ENCODE data around the gene HSD17B3. TPM values are rescaled to one million over a fixed set of nuclear protein-coding genes. Genes with fewer than 3 reads are reported as not detected.
A peak's percentile ranks its signal among the peaks of the same experiment; 100 is the strongest.

Gene HSD17B3
- total and polyA plus RNA-seq, 2 of the 13 experiments (the other 11 are each of a cell fraction or from before 2014, with no cell fraction given): 0.12 TPM; not detected in 1

DNA sequence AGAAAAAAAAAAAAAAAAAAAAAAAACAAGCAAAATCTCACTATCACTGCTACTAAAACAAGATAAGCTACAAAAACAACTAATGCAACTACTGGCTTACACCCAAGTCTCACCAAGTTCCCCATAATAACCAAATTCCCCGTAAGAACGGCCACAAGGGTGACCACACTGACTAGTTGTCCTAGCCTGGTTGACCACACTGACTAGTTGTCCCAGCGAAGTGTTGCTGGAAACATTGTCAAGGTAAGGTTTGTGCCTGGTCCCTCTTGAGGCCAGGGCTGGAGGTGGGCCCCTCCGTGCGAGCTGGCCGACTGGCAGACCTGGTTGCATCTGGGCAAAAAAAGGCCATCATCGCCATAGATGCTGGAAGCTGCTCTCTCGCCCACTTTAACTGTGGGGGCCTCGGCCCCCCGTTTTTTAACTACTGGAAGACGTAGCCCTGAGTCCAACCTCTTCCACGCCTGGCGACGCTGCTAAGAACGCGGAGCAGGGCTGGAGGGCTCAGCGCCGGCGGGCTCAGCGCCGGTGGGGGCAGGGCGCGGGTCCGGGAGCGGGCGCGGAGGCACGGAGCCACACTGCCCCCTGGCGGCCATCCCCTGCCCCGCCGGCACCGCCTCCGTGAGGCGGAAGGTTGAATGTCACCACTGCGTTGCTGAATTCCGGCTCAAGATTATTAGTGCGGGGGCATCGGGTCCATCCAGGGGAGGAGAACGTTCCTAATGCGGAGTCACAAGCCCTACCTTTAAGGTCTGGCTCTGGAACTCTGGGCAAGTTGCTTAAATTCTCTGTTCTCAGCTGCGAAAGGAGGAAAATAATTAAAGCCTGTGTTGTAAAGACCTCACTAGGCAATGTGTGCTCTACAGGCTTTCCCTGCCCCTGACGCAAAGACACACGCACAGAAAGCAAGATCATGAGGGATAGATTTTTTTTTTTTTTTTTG is 84.0 kb downstream of the HSD17B3 start (continued):
- TF ChIP-seq, protein P1, sequence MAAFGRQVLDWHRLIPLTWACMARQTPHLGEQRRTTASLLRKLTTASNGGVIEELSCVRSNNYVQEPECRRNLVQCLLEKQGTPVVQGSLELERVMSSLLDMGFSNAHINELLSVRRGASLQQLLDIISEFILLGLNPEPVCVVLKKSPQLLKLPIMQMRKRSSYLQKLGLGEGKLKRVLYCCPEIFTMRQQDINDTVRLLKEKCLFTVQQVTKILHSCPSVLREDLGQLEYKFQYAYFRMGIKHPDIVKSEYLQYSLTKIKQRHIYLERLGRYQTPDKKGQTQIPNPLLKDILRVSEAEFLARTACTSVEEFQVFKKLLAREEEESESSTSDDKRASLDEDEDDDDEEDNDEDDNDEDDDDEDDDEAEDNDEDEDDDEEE (CRISPR knock-in tag; IDR thresholded peaks at IDR 0.05): no peak
- TF ChIP-seq POLR2AphosphoS2 (IDR thresholded peaks at IDR 0.05; ENCODE audit: low read depth, low read length) (no peak), KLF11 (CRISPR knock-in tag; IDR thresholded peaks at IDR 0.05) (no peak), ZNF747 (CRISPR knock-in tag; IDR thresholded peaks at IDR 0.05; ENCODE audit: borderline replicate concordance) (no peak), ZNF556 (CRISPR knock-in tag; IDR thresholded peaks at IDR 0.05; ENCODE audit: borderline replicate concordance) (0 out of 2 replicates have a peak, but pooled peaks have one; percentile 36), KLF9 (CRISPR knock-in tag; IDR thresholded peaks at IDR 0.05; ENCODE audit: low read depth) (no peak), ARNT (IDR thresholded peaks at IDR 0.05) (no peak), ARNT2 (CRISPR knock-in tag; IDR thresholded peaks at IDR 0.05; ENCODE audit: low read depth) (no peak), HIVEP1 (CRISPR knock-in tag; IDR thresholded peaks at IDR 0.05) (no peak), ERF (CRISPR knock-in tag; IDR thresholded peaks at IDR 0.05) (no peak), HDAC1 (CRISPR knock-in tag; IDR thresholded peaks at IDR 0.05) (peak; percentile 32; the same call in 1 of the 2 replicates), RAD21 (CRISPR knock-in tag; IDR thresholded peaks at IDR 0.05) (peak; percentile 98), ZMYM3 (CRISPR knock-in tag; IDR thresholded peaks at IDR 0.05) (no peak)
- TF ChIP-seq, protein P2, sequence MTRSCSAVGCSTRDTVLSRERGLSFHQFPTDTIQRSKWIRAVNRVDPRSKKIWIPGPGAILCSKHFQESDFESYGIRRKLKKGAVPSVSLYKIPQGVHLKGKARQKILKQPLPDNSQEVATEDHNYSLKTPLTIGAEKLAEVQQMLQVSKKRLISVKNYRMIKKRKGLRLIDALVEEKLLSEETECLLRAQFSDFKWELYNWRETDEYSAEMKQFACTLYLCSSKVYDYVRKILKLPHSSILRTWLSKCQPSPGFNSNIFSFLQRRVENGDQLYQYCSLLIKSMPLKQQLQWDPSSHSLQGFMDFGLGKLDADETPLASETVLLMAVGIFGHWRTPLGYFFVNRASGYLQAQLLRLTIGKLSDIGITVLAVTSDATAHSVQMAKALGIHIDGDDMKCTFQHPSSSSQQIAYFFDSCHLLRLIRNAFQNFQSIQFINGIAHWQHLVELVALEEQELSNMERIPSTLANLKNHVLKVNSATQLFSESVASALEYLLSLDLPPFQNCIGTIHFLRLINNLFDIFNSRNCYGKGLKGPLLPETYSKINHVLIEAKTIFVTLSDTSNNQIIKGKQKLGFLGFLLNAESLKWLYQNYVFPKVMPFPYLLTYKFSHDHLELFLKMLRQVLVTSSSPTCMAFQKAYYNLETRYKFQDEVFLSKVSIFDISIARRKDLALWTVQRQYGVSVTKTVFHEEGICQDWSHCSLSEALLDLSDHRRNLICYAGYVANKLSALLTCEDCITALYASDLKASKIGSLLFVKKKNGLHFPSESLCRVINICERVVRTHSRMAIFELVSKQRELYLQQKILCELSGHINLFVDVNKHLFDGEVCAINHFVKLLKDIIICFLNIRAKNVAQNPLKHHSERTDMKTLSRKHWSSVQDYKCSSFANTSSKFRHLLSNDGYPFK (CRISPR knock-in tag; IDR thresholded peaks at IDR 0.05; ENCODE audit: borderline replicate concordance): no peak
- TF ChIP-seq, protein P3, sequence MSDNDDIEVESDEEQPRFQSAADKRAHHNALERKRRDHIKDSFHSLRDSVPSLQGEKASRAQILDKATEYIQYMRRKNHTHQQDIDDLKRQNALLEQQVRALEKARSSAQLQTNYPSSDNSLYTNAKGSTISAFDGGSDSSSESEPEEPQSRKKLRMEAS (IDR thresholded peaks at IDR 0.05): peak; percentile 60
- TF ChIP-seq, protein P4, sequence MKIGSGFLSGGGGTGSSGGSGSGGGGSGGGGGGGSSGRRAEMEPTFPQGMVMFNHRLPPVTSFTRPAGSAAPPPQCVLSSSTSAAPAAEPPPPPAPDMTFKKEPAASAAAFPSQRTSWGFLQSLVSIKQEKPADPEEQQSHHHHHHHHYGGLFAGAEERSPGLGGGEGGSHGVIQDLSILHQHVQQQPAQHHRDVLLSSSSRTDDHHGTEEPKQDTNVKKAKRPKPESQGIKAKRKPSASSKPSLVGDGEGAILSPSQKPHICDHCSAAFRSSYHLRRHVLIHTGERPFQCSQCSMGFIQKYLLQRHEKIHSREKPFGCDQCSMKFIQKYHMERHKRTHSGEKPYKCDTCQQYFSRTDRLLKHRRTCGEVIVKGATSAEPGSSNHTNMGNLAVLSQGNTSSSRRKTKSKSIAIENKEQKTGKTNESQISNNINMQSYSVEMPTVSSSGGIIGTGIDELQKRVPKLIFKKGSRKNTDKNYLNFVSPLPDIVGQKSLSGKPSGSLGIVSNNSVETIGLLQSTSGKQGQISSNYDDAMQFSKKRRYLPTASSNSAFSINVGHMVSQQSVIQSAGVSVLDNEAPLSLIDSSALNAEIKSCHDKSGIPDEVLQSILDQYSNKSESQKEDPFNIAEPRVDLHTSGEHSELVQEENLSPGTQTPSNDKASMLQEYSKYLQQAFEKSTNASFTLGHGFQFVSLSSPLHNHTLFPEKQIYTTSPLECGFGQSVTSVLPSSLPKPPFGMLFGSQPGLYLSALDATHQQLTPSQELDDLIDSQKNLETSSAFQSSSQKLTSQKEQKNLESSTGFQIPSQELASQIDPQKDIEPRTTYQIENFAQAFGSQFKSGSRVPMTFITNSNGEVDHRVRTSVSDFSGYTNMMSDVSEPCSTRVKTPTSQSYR (CRISPR knock-in tag; IDR thresholded peaks at IDR 0.05; ENCODE audit: borderline replicate concordance): peak; percentile 97
- TF ChIP-seq, protein P5, sequence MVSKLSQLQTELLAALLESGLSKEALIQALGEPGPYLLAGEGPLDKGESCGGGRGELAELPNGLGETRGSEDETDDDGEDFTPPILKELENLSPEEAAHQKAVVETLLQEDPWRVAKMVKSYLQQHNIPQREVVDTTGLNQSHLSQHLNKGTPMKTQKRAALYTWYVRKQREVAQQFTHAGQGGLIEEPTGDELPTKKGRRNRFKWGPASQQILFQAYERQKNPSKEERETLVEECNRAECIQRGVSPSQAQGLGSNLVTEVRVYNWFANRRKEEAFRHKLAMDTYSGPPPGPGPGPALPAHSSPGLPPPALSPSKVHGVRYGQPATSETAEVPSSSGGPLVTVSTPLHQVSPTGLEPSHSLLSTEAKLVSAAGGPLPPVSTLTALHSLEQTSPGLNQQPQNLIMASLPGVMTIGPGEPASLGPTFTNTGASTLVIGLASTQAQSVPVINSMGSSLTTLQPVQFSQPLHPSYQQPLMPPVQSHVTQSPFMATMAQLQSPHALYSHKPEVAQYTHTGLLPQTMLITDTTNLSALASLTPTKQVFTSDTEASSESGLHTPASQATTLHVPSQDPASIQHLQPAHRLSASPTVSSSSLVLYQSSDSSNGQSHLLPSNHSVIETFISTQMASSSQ (IDR thresholded peaks at IDR 0.05; ENCODE audit: low read depth): no peak
- TF ChIP-seq, protein P5 (CRISPR knock-in tag; IDR thresholded peaks at IDR 0.05; ENCODE audit: borderline replicate concordance): 0 out of 2 replicates have a peak, but pooled peaks have one; percentile 33

Data from HepG2 (cell line).